NCI-H128 (cell line): ENCODE results near the gene ANTKMT.

Source experiments
- DNase-seq: peaks from one replicate; lab custom pipeline; 2025; ENCODE audit not compliant: unreplicated experiment; lab: John Stamatoyannopoulos, UW

ANTKMT gene

GRCh38 chr16:695355-696089, 25.4 kb upstream of the ANTKMT start:
- DNase-seq = peak; percentile 65

DNA sequence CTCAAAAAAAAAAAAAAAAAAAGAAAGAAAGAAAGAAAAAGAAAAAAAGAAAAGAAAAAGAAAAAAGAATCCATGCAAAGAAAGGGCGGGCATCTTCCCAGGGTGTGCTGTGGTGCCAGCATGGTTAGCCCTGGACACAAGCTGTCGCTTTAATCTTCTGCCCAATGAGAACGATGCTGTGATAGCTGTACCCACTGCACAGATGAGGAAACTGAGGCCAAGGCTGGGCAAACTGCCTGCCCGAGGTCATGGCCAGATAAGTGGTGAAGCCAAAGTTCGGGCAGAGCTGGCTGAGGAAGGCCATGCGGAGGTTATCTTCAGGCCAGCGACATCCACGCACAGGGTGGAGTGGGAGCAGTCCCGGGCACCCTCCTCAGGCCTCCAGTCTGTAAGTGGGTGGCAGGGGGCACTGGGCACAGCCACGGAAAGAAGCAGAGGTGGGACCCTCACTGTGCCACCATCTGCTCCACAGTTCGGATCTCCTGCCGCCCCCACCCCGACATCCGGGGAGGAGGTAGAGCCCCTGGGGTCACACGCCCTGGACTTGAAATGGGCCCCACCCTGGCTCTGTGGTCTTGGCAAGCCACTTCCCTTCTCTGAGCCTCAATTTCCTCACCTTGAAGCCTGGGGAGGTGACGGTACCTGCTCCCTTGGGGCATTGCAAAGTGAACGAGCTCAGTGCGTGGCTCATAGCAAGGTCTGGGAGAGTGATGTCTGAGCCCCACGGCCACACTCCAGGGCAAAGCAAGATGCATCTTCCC, 21.9 kb upstream of the ANTKMT start:
- no peak for DNase-seq

GRCh38 chr16:700684-701584, 20.0 kb upstream of the ANTKMT start:
- DNase-seq = no peak

DNA sequence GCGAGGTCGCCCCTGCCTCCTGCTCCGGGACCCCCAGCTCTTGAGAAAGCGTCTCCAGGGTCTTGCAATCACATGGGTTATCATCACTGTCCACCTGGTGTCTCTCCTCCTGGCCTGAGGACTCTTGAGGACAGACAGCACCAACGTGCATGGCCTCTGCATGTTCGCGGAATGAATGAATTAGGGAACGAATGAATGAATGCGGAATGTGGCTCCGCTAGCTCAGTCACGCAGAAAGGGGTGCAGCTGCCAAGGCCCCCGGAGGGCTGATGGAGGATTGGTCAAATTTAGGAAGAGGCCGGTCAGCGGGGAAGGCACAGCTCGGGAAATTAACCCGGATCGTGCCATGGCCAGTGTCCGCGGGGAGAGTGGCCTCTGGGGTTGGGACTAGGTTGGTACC, 18.6 kb upstream of the ANTKMT start:
- DNase-seq = no peak

- DNase-seq = no peak
Observed at GRCh38 chr16:703406-703805, 17.5 kb upstream of the ANTKMT start.

DNA sequence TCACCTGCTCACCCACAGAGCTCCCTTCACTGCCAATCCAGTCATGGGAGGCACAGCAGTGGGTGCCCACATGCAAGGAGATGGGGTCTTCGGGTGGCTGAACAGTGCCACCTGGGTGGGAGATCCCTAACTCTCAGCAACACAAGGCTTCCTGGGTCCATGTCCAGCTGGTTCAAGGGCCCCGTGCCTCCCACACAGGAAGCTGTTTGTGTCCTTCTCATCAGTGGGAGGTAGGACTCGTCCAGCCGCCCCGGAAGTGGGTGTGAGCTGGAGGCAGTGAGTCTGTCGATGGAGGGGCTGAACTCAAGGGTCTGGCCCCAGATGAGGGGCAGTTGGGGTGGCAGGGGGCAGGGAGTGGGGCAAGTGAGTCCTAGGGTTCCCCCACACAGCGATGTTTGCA, 16.9 kb upstream of the ANTKMT start:
- no peak for DNase-seq

- DNase-seq = no peak
Observed at GRCh38 chr16:704552-705380, 16.2 kb upstream of the ANTKMT start.

DNA sequence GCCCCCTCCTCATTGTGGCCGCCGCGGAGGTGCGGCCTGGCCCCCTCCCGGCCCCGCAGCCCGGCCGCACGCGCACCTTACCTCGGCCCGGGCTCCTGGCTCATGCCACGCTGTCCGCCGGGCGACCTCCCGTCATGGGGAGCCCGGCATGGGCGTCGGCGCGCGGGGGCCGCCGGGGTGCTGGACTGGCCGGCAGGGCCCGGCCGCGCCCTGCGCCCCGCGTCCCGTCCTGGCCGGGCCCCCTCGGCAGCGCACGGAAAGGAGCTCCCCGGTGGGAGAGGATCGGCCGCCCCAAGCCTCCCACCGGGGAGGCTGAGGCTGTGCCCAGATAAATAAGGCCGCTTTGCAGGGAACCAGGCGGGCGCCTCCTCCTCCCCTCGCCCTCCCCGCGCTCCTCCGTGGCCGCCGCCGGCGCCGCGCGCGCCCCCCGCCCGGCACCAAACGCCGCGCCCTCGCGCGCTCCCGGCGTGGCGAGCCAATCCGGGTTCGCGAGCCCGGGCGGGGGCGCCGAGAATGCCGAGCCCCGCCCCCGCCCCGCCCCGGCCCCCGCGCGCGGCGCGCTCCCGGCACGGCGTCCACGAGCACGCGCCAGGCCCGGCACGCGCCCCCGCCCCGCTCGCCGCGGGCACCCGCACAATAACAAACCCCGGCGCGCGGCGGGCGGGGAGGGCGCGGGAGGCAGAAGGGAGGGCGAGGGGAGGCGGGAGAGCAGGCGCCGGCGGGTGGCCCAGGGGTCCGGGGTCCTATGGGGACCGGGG, 15.3 kb upstream of the ANTKMT start, which contains the start of gene FBXL16:
TSS of gene FBXL16 (minus strand) at position 371 of the 758 bp plus-strand sequence. CDS start 8,396 bp downstream, outside the sequence.
- peak; percentile 32 for DNase-seq

DNA sequence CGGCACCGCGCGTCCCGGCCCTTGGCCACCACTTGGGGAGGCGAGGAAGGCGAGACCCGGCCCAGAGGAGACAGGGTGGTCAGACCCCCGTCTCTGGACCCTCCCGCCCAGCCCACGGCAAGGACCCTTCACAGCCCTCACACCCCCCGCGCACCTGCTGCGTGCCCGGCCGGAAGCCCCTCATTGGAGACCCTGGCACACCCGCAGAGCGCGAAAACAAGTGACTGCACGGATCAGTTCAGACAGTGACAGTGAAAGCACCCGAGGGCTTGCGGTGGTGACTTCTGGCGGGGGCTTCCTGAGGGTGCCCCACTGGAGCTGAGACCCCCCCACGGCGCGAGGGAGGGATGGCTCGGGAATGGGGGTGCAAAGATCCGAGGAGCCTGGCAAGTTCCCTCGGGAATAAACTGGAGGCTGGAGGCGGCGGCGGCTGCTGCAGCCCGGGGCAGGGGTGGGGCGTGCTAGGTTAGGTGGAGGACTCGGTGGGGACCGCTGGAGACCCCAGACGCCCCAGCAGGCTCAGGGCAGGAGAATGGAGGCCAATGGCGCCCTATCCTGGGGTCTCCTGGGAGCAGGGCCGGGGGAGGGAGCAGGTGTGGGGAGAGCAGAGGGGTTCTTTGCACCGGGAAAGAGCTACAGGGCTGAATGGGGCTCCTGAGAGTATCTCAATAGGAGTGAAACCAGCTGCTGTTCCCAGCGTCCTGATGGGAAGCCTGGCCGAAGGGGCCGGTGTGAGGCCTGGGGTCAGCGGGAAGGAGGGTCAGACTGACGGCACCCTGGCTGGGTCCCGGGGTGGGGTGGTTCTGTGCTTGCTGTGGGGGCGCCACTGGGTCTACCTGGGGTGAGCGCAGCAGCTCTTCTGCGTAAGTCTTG, 14.5 kb upstream of the ANTKMT start:
- no peak for DNase-seq

DNA sequence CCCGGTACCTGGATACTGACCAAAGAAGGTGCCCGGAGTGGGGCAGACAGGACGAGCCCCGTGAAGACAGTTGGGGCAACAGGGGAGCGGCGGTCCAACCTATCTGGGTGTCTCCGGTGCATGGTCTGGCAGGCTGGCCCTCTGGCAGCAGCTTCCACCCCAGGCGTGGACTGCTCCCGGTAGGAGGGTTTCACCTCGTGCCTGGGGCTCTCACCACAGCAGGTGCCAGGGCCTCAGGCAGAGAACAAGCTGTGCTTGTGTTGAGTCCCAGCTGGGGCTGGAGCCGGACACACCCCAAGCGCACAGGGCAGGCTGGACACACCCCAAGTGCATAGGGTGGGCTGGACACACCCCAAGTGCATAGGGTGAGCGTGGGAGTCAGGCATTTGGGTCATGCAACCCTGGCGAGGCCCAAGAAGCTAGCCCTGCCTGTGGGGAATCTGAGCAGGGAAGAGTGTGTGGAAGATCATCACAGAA, 13.8 kb upstream of the ANTKMT start:
- no peak for DNase-seq

GRCh38 chr16:708019-708418, 12.9 kb upstream of the ANTKMT start:
- no peak for DNase-seq

DNA sequence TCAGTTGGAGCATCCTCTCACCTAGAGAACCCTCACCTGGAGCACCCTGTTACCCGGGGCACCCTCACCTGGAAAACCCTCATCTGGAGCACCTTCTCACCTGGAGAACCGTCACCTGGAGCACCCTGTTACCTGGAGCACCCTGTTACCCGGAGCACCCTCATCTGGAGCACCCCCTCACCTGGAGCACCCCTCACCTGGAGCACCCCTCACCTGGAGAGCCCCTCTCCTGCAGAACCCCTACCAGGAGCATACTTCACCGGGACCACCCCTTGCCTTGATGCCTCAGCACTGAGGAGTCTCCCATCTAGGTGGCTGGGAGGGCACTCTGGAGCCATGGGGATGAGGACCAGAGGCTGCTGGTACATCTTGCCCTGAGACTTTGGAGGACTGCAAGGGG, 12.0 kb upstream of the ANTKMT start:
- no peak for DNase-seq

- peak; percentile 80 for DNase-seq
Observed at GRCh38 chr16:709566-710499, 11.1 kb upstream of the ANTKMT start.

GRCh38 chr16:710500-711075, 10.4 kb upstream of the ANTKMT start:
- no peak for DNase-seq

DNA sequence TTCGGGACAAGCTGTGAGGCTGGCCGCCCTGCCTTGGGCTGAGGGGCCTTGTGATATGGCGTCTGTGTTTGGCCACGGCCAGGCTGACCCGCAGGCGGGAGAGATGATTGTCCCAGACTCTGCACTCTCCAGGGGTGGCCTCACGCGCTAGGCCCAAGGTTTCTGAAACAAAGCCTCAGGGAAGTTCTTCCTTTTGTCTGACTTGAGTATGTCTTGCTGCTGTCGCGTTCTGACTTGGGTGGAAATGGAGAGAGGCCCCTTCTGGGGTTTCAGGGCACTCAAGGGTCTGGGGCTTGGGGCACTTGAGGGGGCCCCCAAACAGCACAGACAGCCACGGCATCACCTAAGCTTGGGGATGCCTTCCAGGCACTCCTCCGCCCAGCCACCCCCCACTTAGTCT, 9.9 kb upstream of the ANTKMT start:
- no peak for DNase-seq

GRCh38 chr16:711548-712320, 9.2 kb upstream of the ANTKMT start:
- no peak for DNase-seq
